ENCODE results near the gene USP24. TPM values are rescaled to one million over a fixed set of nuclear protein-coding genes. Genes with fewer than 3 reads are reported as not detected.

The USP24 gene
- total RNA-seq, 1 experiment from 2014 or later = 40.9 TPM

GRCh38 chr1:55057270-55057955 is 157.8 kb downstream of the USP24 start:
- no peaks in the 10 kb centered on the region for H3K27me3 Mint-ChIP-seq (ENCODE audit: low read depth)
- H3K36me3 Mint-ChIP-seq = peaks cover 42% of the 10 kb centered on the region
- no peaks in the 10 kb centered on the region for H3K4me1 Mint-ChIP-seq
- ATAC-seq (no peak), DNase-seq (ENCODE audit: low spot score) (no peak)
- TF ChIP-seq E2F1 (CRISPR knock-in tag; IDR thresholded peaks at IDR 0.05) (no peak), ELF4 (CRISPR knock-in tag; IDR thresholded peaks at IDR 0.05; ENCODE audit: low read depth) (no peak), KAT7 (CRISPR knock-in tag; IDR thresholded peaks at IDR 0.05; ENCODE audit: borderline replicate concordance) (no peak), ZNF671 (CRISPR knock-in tag; IDR thresholded peaks at IDR 0.05) (no peak), ZNF423 (CRISPR knock-in tag; IDR thresholded peaks at IDR 0.05) (no peak), CREB1 (CRISPR knock-in tag; IDR thresholded peaks at IDR 0.05) (no peak), ZNF317 (CRISPR knock-in tag; IDR thresholded peaks at IDR 0.05; ENCODE audit: borderline replicate concordance, low read depth) (no peak), TEAD4 (CRISPR knock-in tag; IDR thresholded peaks at IDR 0.05) (no peak)
- TF ChIP-seq, protein P1, sequence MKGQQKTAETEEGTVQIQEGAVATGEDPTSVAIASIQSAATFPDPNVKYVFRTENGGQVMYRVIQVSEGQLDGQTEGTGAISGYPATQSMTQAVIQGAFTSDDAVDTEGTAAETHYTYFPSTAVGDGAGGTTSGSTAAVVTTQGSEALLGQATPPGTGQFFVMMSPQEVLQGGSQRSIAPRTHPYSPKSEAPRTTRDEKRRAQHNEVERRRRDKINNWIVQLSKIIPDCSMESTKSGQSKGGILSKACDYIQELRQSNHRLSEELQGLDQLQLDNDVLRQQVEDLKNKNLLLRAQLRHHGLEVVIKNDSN (CRISPR knock-in tag; IDR thresholded peaks at IDR 0.05) = no peak
- TF ChIP-seq, protein P2, sequence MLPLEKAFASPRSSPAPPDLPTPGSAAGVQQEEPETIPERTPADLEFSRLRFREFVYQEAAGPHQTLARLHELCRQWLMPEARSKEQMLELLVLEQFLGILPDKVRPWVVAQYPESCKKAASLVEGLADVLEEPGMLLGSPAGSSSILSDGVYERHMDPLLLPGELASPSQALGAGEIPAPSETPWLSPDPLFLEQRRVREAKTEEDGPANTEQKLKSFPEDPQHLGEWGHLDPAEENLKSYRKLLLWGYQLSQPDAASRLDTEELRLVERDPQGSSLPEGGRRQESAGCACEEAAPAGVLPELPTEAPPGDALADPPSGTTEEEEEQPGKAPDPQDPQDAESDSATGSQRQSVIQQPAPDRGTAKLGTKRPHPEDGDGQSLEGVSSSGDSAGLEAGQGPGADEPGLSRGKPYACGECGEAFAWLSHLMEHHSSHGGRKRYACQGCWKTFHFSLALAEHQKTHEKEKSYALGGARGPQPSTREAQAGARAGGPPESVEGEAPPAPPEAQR (CRISPR knock-in tag; IDR thresholded peaks at IDR 0.05) = no peak
- TF ChIP-seq, protein P3, sequence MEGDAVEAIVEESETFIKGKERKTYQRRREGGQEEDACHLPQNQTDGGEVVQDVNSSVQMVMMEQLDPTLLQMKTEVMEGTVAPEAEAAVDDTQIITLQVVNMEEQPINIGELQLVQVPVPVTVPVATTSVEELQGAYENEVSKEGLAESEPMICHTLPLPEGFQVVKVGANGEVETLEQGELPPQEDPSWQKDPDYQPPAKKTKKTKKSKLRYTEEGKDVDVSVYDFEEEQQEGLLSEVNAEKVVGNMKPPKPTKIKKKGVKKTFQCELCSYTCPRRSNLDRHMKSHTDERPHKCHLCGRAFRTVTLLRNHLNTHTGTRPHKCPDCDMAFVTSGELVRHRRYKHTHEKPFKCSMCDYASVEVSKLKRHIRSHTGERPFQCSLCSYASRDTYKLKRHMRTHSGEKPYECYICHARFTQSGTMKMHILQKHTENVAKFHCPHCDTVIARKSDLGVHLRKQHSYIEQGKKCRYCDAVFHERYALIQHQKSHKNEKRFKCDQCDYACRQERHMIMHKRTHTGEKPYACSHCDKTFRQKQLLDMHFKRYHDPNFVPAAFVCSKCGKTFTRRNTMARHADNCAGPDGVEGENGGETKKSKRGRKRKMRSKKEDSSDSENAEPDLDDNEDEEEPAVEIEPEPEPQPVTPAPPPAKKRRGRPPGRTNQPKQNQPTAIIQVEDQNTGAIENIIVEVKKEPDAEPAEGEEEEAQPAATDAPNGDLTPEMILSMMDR (IDR thresholded peaks at IDR 0.05) = no peak
- TF ChIP-seq, protein P4, sequence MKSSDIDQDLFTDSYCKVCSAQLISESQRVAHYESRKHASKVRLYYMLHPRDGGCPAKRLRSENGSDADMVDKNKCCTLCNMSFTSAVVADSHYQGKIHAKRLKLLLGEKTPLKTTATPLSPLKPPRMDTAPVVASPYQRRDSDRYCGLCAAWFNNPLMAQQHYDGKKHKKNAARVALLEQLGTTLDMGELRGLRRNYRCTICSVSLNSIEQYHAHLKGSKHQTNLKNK (CRISPR knock-in tag; IDR thresholded peaks at IDR 0.05) = no peak
- TF ChIP-seq, protein P5, sequence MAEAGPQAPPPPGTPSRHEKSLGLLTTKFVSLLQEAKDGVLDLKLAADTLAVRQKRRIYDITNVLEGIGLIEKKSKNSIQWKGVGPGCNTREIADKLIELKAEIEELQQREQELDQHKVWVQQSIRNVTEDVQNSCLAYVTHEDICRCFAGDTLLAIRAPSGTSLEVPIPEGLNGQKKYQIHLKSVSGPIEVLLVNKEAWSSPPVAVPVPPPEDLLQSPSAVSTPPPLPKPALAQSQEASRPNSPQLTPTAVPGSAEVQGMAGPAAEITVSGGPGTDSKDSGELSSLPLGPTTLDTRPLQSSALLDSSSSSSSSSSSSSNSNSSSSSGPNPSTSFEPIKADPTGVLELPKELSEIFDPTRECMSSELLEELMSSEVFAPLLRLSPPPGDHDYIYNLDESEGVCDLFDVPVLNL (CRISPR knock-in tag; IDR thresholded peaks at IDR 0.05; ENCODE audit: borderline replicate concordance, low read depth) = no peak
- TF ChIP-seq, protein P6, sequence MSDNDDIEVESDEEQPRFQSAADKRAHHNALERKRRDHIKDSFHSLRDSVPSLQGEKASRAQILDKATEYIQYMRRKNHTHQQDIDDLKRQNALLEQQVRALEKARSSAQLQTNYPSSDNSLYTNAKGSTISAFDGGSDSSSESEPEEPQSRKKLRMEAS (CRISPR knock-in tag; IDR thresholded peaks at IDR 0.05) = no peak
- no peak overlapping the region for H3K4me3 Mint-ChIP-seq
- POLR2A ChIA-PET = interaction anchor here (0.5 kb wide), 1 partner anchor 1237 kb away, joined by 7 read pairs; no protein-coding TSS in a partner anchor
- CTCF ChIA-PET = interaction anchor here (2.5 kb wide), 1 partner anchor 35 kb away, joined by 6 read pairs; no protein-coding TSS in a partner anchor
- no peaks in the 10 kb centered on the region for H3K9me3 Mint-ChIP-seq
- H3K27ac Mint-ChIP-seq = no peak overlapping the region

- no peak overlapping the region for H3K4me3 Mint-ChIP-seq
- no peak overlapping the region for H3K27ac Mint-ChIP-seq
- DNase-seq (ENCODE audit: low spot score) (no peak), ATAC-seq (no peak)
- no peaks in the 10 kb centered on the region for H3K9me3 Mint-ChIP-seq
- no peak for TF ChIP-seq TEAD1 (CRISPR knock-in tag; IDR thresholded peaks at IDR 0.05)
- TF ChIP-seq ZNF219 (CRISPR knock-in tag; IDR thresholded peaks at IDR 0.05; ENCODE audit: borderline replicate concordance) = no peak
- TF ChIP-seq RORB (CRISPR knock-in tag; IDR thresholded peaks at IDR 0.05) = no peak
- no peak for TF ChIP-seq TP53 (CRISPR knock-in tag; IDR thresholded peaks at IDR 0.05)
- no peak for TF ChIP-seq FOXP4 (CRISPR knock-in tag; IDR thresholded peaks at IDR 0.05)
- TF ChIP-seq NFATC4 (CRISPR knock-in tag; IDR thresholded peaks at IDR 0.05) = no peak
- TF ChIP-seq ZNF671 (CRISPR knock-in tag; IDR thresholded peaks at IDR 0.05) = no peak
- ChIA-PET CTCF (no interaction called here), POLR2A (no interaction called here)
- H3K36me3 Mint-ChIP-seq = peaks cover 40% of the 10 kb centered on the region
- H3K27me3 Mint-ChIP-seq (ENCODE audit: low read depth) = no peaks in the 10 kb centered on the region
- H3K4me1 Mint-ChIP-seq = no peaks in the 10 kb centered on the region
Observed at GRCh38 chr1:55056632-55056992, 158.6 kb downstream of the USP24 start.
